Endothelial cell of umbilical vein (primary cell): ENCODE data around the gene PLS1.

ENCODE experiments used
- CTCF ChIP-seq, 2 donors: IDR thresholded peaks; 1 replicate in 1 of 2; 2 replicates in 1 of 2; pipeline ENCODE4 v1.5.1; 2011; ENCODE audit warnings: low read length in 2 of 2, mild to moderate bottlenecking in 2 of 2, moderate library complexity in 2 of 2, control low read depth in 1 of 2, inconsistent platforms in 1 of 2, low read depth in 1 of 2; ENCODE audit not compliant: insufficient read depth in 1 of 2; ENCODE audit errors: extremely low read depth in 1 of 2
- FOS ChIP-seq: IDR thresholded peaks from 2 replicates; pipeline ENCODE4 v1.6.1; 2011; ENCODE audit warnings: mild to moderate bottlenecking, low read length, moderate library complexity, borderline replicate concordance; ENCODE audit not compliant: insufficient read depth
- JUN ChIP-seq: IDR thresholded peaks from 2 replicates; pipeline ENCODE4 v1.6.1; 2011; ENCODE audit warnings: borderline replicate concordance, low read depth; ENCODE audit not compliant: insufficient read length, insufficient read depth
- MAX ChIP-seq: IDR thresholded peaks from 2 replicates; pipeline ENCODE4 v1.6.1; 2011; ENCODE audit not compliant: insufficient read depth, insufficient read length
- POLR2A ChIP-seq: IDR thresholded peaks from 2 replicates; pipeline ENCODE4 v1.6.1; 2012; ENCODE audit warnings: low read depth, mild to moderate bottlenecking, control low read depth, low read length
- POLR2AphosphoS5 ChIP-seq: IDR thresholded peaks from 2 replicates; pipeline ENCODE4 v1.6.1; 2012; ENCODE audit warnings: low read depth, mild to moderate bottlenecking, control low read depth, low read length, moderate library complexity; ENCODE audit not compliant: insufficient read depth

GRCh38 chr3:142549986-142550385 is 46.2 kb upstream of the PLS1 start:
- TF ChIP-seq POLR2AphosphoS5, result no peak
- no peak for TF ChIP-seq CTCF (IDR thresholded peaks at IDR 0.05; ENCODE audit: extremely low read depth in 1 of 2, insufficient read depth in 1 of 2, low read depth in 1 of 2, low read length in 2 of 2)
- no peak for TF ChIP-seq JUN
- TF ChIP-seq POLR2A, result no peak
- no peak for TF ChIP-seq FOS
- TF ChIP-seq MAX, result no peak
